Measurements from ENCODE around the gene CAPN3.

CAPN3 gene

GRCh38 chr15:42405863-42406482 is 46.7 kb downstream of the CAPN3 start:
- H3K27ac ChIP-seq (ENCODE audit: insufficient read depth, low read depth, low read length, poor library complexity, severe bottlenecking), result no peak overlapping the region
- no peaks in the 10 kb centered on the region for H3K4me1 ChIP-seq (ENCODE audit: control insufficient read depth, insufficient read depth, low read length)
- peaks cover under 1% of the 10 kb centered on the region for H3K36me3 ChIP-seq (ENCODE audit: control insufficient read depth, insufficient read depth, low read length)
- H3K9me3 ChIP-seq (ENCODE audit: control insufficient read depth, low read length), result no peaks in the 10 kb centered on the region
- H3K4me3 ChIP-seq (ENCODE audit: insufficient read depth, low read depth, low read length), result no peak overlapping the region
- WGBS, 2 experiments, result 90 to 92% methylated on average over 5 to 6 of the region's 6 CpGs
- H3K27me3 ChIP-seq (ENCODE audit: control insufficient read depth, insufficient read depth, low read length, poor library complexity, severe bottlenecking), result no peaks in the 10 kb centered on the region

- Histone ChIP-seq H3K9me3 (ENCODE audit: control insufficient read depth, low read length) (no peaks in the 10 kb centered on the region), H3K36me3 (ENCODE audit: control insufficient read depth, insufficient read depth, low read length) (peaks cover 7% of the 10 kb centered on the region), H3K4me1 (ENCODE audit: control insufficient read depth, insufficient read depth, low read length) (no peaks in the 10 kb centered on the region), H3K27ac (ENCODE audit: insufficient read depth, low read depth, low read length, poor library complexity, severe bottlenecking) (no peak overlapping the region), H3K4me3 (ENCODE audit: insufficient read depth, low read depth, low read length) (no peak overlapping the region), H3K27me3 (ENCODE audit: control insufficient read depth, insufficient read depth, low read length, poor library complexity, severe bottlenecking) (no peaks in the 10 kb centered on the region)
- 91 to 92% methylated on average over 4 of the region's 4 CpGs for WGBS, 2 experiments
Observed at GRCh38 chr15:42408178-42408577, 48.9 kb downstream of the CAPN3 start.

- Histone ChIP-seq H3K27me3 (ENCODE audit: control insufficient read depth, insufficient read depth, low read length, poor library complexity, severe bottlenecking) (no peaks in the 10 kb centered on the region), H3K9me3 (ENCODE audit: control insufficient read depth, low read length) (no peaks in the 10 kb centered on the region), H3K27ac (ENCODE audit: insufficient read depth, low read depth, low read length, poor library complexity, severe bottlenecking) (no peak overlapping the region), H3K4me1 (ENCODE audit: control insufficient read depth, insufficient read depth, low read length) (no peaks in the 10 kb centered on the region), H3K4me3 (ENCODE audit: insufficient read depth, low read depth, low read length) (no peak overlapping the region), H3K36me3 (ENCODE audit: control insufficient read depth, insufficient read depth, low read length) (peaks cover 7% of the 10 kb centered on the region)
- 92 to 95% methylated on average over 9 of the region's 9 CpGs for WGBS, 2 experiments
Observed at GRCh38 chr15:42409011-42409410, 49.7 kb downstream of the CAPN3 start.

- no peak overlapping the region for H3K4me3 ChIP-seq (ENCODE audit: insufficient read depth, low read depth, low read length)
- no peaks in the 10 kb centered on the region for H3K4me1 ChIP-seq (ENCODE audit: control insufficient read depth, insufficient read depth, low read length)
- WGBS, 2 experiments, result 94 to 97% methylated on average over 7 of the region's 7 CpGs
- H3K36me3 ChIP-seq (ENCODE audit: control insufficient read depth, insufficient read depth, low read length), result peaks cover 18% of the 10 kb centered on the region
- H3K27ac ChIP-seq (ENCODE audit: insufficient read depth, low read depth, low read length, poor library complexity, severe bottlenecking), result no peak overlapping the region
- no peaks in the 10 kb centered on the region for H3K27me3 ChIP-seq (ENCODE audit: control insufficient read depth, insufficient read depth, low read length, poor library complexity, severe bottlenecking)
- H3K9me3 ChIP-seq (ENCODE audit: control insufficient read depth, low read length), result no peaks in the 10 kb centered on the region
Observed at GRCh38 chr15:42411884-42412283, 52.6 kb downstream of the CAPN3 start.

GRCh38 chr15:42413920-42414319 is 54.6 kb downstream of the CAPN3 start:
- Histone ChIP-seq H3K27ac (ENCODE audit: insufficient read depth, low read depth, low read length, poor library complexity, severe bottlenecking) (no peak overlapping the region), H3K9me3 (ENCODE audit: control insufficient read depth, low read length) (no peaks in the 10 kb centered on the region), H3K36me3 (ENCODE audit: control insufficient read depth, insufficient read depth, low read length) (peaks cover 34% of the 10 kb centered on the region), H3K4me1 (ENCODE audit: control insufficient read depth, insufficient read depth, low read length) (no peaks in the 10 kb centered on the region), H3K4me3 (ENCODE audit: insufficient read depth, low read depth, low read length) (no peak overlapping the region), H3K27me3 (ENCODE audit: control insufficient read depth, insufficient read depth, low read length, poor library complexity, severe bottlenecking) (no peaks in the 10 kb centered on the region)
- WGBS, 2 experiments, result 90 to 97% methylated on average over 2 of the region's 2 CpGs

GRCh38 chr15:42419369-42419768 is 60.1 kb downstream of the CAPN3 start:
- Histone ChIP-seq H3K27me3 (ENCODE audit: control insufficient read depth, insufficient read depth, low read length, poor library complexity, severe bottlenecking) (no peaks in the 10 kb centered on the region), H3K36me3 (ENCODE audit: control insufficient read depth, insufficient read depth, low read length) (peaks cover 59% of the 10 kb centered on the region), H3K4me1 (ENCODE audit: control insufficient read depth, insufficient read depth, low read length) (no peaks in the 10 kb centered on the region), H3K27ac (ENCODE audit: insufficient read depth, low read depth, low read length, poor library complexity, severe bottlenecking) (no peak overlapping the region), H3K9me3 (ENCODE audit: control insufficient read depth, low read length) (no peaks in the 10 kb centered on the region), H3K4me3 (ENCODE audit: insufficient read depth, low read depth, low read length) (no peak overlapping the region)
- 87 to 90% methylated on average over 7 of the region's 7 CpGs for WGBS, 2 experiments

- H3K36me3 ChIP-seq (ENCODE audit: control insufficient read depth, insufficient read depth, low read length), result peaks cover 62% of the 10 kb centered on the region
Observed at GRCh38 chr15:42421376-42421775, 62.1 kb downstream of the CAPN3 start.

GRCh38 chr15:42427429-42428223 is 68.3 kb downstream of the CAPN3 start:
- Histone ChIP-seq H3K4me1 (ENCODE audit: control insufficient read depth, insufficient read depth, low read length) (no peaks in the 10 kb centered on the region), H3K4me3 (ENCODE audit: insufficient read depth, low read depth, low read length) (no peak overlapping the region), H3K36me3 (ENCODE audit: control insufficient read depth, insufficient read depth, low read length) (peaks cover 56% of the 10 kb centered on the region), H3K27ac (ENCODE audit: insufficient read depth, low read depth, low read length, poor library complexity, severe bottlenecking) (no peak overlapping the region), H3K9me3 (ENCODE audit: control insufficient read depth, low read length) (no peaks in the 10 kb centered on the region), H3K27me3 (ENCODE audit: control insufficient read depth, insufficient read depth, low read length, poor library complexity, severe bottlenecking) (no peaks in the 10 kb centered on the region)
- 89 to 94% methylated on average over 7 of the region's 7 CpGs for whole genome bisulfite sequencing, 2 experiments

More at GRCh38 chr15:42421376-42421775, 62.1 kb downstream of the CAPN3 start:
- 95% methylated on average over 2 of the region's 2 CpGs for WGBS, 2 experiments
- Histone ChIP-seq H3K9me3 (ENCODE audit: control insufficient read depth, low read length) (no peaks in the 10 kb centered on the region), H3K27me3 (ENCODE audit: control insufficient read depth, insufficient read depth, low read length, poor library complexity, severe bottlenecking) (no peaks in the 10 kb centered on the region), H3K4me1 (ENCODE audit: control insufficient read depth, insufficient read depth, low read length) (no peaks in the 10 kb centered on the region), H3K27ac (ENCODE audit: insufficient read depth, low read depth, low read length, poor library complexity, severe bottlenecking) (no peak overlapping the region), H3K4me3 (ENCODE audit: insufficient read depth, low read depth, low read length) (no peak overlapping the region)

- Histone ChIP-seq H3K27ac (ENCODE audit: insufficient read depth, low read depth, low read length, poor library complexity, severe bottlenecking) (no peak overlapping the region), H3K9me3 (ENCODE audit: control insufficient read depth, low read length) (no peaks in the 10 kb centered on the region), H3K4me3 (ENCODE audit: insufficient read depth, low read depth, low read length) (no peak overlapping the region), H3K27me3 (ENCODE audit: control insufficient read depth, insufficient read depth, low read length, poor library complexity, severe bottlenecking) (no peaks in the 10 kb centered on the region), H3K36me3 (ENCODE audit: control insufficient read depth, insufficient read depth, low read length) (peaks cover 32% of the 10 kb centered on the region), H3K4me1 (ENCODE audit: control insufficient read depth, insufficient read depth, low read length) (no peaks in the 10 kb centered on the region)
- WGBS, 2 experiments, result 92 to 96% methylated on average over 5 of the region's 5 CpGs
Observed at GRCh38 chr15:42444415-42445063, 85.2 kb downstream of the CAPN3 start.

- no peaks in the 10 kb centered on the region for H3K9me3 ChIP-seq (ENCODE audit: control insufficient read depth, low read length)
- no peaks in the 10 kb centered on the region for H3K4me1 ChIP-seq (ENCODE audit: control insufficient read depth, insufficient read depth, low read length)
- H3K36me3 ChIP-seq (ENCODE audit: control insufficient read depth, insufficient read depth, low read length), result peaks cover 39% of the 10 kb centered on the region
- no peak overlapping the region for H3K4me3 ChIP-seq (ENCODE audit: insufficient read depth, low read depth, low read length)
- H3K27me3 ChIP-seq (ENCODE audit: control insufficient read depth, insufficient read depth, low read length, poor library complexity, severe bottlenecking), result no peaks in the 10 kb centered on the region
- H3K27ac ChIP-seq (ENCODE audit: insufficient read depth, low read depth, low read length, poor library complexity, severe bottlenecking), result no peak overlapping the region
Observed at GRCh38 chr15:42445551-42445950, 86.2 kb downstream of the CAPN3 start.
